Measurements from ENCODE around the gene OR52R1.
"Not testable (repeated sequence)": the region's sequence is repeated elsewhere in the genome, so short reads cannot be mapped to it uniquely, and the experiment has no call there.

Gene OR52R1

DNA sequence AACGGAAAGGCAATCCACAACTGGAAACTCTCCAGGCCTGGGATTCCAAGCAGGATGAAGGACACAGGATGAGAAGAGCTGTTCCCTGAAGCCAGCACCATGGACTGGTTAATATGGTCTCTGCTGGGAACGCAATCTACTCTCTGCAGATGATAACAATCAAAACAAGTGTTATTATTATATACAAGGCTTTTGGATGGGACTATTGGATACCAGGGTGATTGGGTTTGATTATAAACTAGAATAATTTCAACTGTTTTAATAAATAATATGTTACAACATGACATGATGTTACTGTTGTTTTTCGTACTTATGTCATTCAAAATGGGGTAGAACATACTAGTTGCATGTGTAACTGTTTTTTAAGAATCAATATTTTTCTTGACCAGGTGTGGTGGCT lies at the start of gene OR52R1:
OR52R1 (minus strand) TSS at position 101 of the 400 bp plus-strand sequence; CDS start at position 101, 0 bp downstream.
- no peak for DNase-seq

DNA sequence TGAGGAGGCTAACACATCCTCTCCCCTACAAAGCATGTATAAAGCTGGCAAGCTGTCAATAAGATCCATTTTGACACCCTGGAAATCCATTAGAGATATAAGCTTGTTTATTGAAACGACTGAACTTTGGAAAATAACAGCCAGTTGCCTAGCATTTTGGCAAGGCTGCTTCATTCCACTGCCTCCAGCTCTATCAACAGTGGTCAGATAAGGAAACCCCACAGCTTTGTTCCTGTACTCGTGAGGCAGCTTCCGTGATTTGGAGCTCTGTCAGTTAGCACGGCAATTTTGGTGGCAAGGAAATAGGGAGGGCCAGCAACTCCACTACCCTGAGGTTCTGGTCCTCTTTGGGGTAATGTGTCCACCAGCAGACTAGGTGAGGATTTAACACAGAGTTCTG lies 46.9 kb upstream of the OR52R1 start:
- DNase-seq = no peak

DNA sequence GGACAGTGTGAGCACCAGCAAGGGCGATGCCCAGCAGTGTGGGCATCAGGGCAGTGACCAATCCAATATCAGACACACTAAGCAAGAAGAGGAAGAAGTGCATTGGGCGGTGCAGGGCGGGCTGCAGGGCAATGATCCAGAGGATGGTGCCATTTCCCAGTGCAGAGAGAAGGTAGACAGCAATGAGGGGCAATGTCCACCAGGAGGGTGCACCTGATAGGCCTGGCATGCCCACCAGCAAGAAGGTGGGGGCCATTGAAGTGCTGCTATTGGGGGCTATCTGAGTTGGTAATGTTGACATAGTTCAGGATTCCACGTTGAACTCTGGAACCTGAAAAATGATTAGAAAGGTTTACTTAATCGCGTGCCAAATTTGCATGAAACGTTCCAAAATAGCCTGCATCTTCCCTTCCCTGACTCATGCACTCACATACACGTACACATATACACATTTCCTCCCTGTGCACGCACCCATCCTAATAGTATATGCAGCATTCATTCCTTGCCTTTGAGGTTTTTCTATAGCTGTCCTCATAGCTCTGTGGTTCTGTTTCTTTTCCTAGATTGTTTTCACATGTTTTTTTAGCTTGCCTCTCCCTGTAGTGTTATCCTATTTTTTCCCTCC lies 44.8 kb upstream of the OR52R1 start, which contains the start of gene OR51S1:
OR51S1 (minus strand) TSS at position 301 of the 625 bp plus-strand sequence; CDS start at position 301, 0 bp downstream.
- no peak for DNase-seq

DNA sequence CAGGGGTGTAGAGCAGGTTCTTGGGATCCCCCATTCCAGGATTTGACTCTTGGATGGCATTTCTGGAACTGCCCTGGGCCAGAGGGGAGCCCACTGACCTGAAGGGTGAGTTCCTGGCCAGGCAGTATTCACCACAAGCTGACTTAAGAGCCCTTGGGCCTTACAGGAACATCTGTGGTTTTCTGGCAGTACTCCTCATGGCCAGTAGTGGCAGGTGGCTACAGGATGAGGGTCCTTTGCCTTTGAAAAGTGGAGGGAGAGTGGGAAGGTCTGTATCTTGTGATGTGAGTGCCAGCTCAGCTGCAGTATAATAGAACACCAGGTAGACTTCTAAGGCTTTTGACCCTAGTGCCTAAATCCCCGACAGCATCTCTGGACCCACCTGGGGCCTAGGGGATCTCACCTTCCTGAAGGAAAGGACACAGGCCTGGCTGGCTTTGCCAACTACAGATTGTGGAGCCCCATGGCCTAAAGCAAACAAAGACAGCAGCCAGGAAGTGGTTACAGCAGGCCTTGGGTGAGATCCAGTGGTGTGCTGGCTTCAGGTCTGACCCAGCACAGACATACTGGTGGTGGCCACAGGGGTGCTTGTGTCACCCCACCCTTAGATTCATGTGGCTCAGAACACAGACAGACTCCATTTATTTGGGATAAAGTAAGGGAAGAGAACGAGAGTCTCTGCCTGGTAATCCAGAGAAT lies 35.8 kb upstream of the OR52R1 start:
- no peak for DNase-seq

DNA sequence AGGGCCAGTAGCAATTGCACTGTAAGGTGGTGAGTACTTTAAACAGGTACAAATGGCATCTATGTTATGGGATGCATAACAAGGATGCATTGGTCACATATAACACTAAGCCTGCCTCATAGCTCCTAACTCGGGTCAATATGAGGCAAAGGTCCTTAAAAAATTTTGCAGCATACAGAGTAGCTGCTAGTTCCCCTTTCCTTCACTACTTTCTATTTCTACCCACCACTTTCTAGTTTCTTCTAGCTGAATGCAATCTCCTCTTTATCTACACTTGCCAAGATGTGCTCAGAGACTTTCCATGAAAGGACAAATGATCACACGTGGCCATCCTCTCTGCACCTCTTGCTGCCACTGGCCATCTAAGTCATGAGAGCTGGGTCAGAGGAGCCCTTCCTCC lies 26.7 kb upstream of the OR52R1 start:
- DNase-seq = no peak

DNA sequence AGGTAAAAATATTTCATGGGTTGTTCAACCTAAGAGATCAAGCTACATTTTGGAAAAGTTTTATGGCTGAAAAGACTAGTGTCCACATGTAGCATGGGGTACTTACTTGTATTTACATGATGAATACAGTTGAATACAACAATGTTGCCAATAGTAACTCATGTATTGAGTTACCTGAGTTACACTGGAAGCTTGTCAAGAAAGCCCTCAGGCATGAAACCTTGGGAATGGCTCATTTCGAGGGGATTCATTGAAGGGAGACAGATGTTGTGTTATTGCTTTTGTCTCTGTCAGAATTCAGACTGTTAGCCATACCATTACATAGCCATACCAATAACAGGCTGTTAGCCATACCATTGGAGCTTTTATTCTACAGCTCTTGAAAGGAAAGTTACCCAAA lies 26.2 kb upstream of the OR52R1 start:
- DNase-seq = no peak

DNA sequence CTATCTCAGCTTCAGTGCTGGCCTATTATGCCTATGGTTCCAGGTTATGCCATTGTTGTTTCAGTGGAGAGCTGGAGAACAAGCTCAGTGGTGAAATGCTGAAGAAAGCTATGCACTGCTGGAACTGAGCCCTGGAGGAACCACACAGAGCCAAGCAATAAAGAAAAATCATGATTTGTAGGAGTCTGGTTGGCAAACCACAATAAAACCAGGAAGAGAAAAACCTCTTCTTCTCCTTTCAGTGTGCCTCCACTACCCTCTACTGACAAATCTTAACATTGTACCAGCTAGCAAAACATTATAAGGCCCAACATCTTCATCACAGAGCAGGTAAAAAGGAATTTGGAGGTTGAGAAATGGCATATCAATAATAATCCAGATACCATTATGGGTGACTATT lies 22.2 kb upstream of the OR52R1 start:
- DNase-seq = no peak

DNA sequence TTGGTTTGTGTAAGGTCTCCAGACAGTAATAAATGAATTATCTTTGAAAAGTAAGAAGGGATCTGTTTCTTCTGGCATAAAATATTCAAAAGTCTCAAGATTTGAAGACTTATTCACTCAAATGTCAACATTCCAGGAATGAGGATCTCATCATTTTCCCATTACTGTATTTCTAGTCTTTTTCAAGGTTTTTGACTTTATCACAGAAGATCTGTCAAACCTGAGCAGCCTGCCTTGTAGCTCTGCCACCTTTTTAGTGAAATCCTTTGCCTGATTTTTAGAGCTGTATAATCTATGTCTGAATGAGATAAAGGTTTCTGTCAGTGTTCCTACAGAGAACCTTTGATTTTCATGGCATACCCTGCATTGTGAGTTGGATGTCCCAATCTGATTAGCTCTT lies 21.0 kb upstream of the OR52R1 start:
- no peak for DNase-seq

DNA sequence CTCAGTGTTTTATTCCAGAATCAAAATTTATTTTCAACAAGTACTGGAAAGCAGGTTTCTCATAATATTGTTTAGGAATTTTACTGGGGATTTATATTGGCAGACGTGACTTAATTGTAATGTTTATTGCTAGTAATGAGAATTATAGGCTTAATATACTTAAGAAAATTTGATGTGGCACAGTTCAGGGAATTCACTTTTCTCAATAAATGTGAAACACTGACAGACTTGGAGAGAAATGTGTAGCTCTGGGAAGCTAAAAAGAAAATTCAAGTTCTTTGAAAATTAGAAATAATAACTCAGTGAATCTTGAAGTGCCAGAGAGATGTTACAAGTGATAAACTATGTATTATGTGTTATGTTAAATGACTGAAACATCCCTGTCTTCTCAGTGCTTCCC lies 16.8 kb upstream of the OR52R1 start, which contains the start of gene OR51F2:
OR51F2 (plus strand) TSS at position 301 of the 400 bp plus-strand sequence. CDS start 101 bp downstream, outside the sequence.
- DNase-seq = no peak

DNA sequence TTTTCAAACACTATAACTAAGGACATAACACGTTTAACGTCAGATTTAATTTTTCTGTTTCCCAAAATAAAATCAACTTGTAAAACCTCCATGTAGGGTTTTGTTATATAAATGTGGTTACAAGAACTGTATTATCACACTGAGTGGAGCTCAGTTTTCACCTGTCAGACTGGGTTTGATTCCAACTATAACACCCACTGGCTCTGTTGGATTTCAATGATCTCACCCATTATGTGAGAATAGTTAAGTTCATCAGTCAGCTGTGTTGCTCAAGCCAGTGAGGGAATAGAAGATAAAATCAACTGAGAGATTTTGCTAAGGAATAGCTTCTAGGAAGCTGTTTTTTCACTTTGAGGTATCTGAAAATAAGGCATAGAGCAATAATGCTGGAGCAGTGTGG lies 5.1 kb upstream of the OR52R1 start:
- no peak for DNase-seq

DNA sequence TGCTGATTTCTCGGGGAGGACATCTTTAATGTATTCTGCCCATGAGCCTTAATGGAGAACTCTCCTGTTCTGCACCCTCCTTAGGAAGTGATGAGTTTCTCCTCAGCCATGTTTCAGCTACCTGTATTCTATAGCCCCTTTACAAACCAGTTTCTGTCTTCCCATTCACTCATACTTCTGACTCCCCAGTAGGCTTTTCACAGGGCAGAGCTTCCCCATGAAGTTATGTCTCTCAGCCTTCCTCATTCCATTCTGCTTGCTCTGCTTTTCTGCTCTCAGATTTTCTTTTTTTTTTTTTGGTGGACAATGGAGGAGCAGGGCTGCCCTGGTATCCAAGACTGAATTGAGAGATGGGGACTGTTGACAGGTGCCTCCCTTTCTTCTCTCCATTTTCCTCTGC lies 4.3 kb upstream of the OR52R1 start:
- no peak for DNase-seq

DNA sequence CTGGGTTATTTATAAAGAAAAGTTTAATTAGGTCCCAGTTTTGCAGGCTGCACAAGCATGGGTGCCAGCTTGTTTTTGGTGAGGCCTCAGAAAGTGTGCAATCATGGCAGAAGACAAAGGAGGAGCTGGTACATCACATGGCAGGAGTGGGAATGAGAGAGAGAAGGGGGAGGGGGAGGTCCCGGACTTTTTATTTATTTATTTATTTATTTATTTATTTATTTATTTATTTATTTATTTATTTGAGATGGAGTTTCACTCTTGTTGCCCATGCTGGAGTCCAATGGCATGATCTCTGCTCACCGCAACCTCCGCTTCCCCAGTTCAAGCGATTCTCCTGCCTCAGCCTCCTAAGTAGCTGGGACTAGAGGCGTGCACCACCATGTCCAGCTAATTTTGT lies 2.9 kb downstream of the OR52R1 start:
- not testable (repeated sequence) for DNase-seq

DNA sequence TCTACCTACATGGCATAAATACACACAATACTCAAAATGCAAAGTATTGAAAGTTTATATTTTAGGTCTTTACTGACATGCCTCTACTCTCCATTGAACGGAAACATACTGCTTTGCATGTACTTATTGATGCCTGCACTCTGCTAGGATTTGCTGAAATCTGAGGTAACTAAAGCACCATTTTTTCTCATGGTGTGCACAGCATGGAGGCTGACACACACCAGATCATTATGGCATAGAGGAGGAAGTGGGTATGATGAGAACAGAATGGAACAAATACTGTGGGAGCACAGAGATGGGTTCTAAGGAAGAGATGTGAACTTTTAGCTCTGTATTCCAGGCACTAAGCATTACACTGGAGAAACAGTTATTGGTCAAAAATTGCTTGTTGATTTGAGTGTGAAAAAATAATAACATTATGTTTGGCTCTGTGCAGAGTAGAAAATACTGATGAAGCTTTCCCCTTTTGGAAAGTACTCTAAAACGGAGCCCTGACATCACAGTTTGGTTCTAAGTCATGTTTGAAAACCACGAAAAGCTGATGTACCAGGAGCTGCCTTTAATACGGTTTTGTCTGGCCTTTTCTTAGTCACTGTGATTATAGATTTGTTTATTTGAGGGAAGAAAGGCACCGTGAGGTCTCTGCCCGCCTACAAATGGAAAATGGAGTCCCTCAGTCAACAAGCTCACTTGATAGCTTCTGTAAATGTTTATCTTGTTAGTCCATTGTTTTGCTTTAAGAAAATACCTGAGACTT lies 5.6 kb downstream of the OR52R1 start:
- no peak for DNase-seq

DNA sequence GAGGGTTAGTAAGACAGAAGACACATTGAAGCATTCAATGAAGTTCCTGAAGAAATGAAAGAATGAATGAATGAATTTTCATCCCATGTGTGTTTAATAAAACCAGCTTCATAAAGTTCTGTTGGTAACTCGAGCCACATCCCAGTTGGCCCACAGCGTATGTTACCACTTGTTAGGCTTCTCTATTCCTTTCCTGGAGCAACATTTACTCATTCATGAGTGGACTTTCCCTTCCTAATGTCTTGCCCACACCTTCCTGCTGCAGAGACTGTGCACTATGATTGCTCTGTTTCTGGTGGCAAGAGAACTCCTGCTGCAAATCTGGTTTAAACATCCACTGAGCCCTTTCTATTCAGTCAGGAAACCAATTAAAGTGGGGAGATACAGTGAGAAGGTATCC lies 7.0 kb downstream of the OR52R1 start:
- no peak for DNase-seq

DNA sequence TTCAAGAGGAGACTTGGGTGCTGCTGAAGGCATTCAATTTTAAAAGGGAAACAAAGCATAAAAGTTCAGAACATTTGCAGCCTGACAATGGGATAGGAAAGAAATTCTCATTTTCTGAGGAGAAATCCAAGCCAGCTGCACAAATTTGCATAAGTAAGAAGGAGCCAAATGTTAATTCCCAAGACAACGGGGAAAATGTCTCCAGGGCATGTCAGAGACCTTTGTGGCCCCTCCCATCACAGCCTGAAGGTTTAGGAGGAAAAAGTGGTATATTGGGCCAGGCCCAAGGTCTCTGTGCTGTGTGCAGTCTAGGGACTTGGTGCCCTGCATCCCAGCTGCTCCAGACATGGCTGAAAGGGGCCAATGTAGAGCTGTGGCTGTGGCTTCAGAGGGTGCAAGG lies 21.7 kb downstream of the OR52R1 start:
- no peak for DNase-seq

DNA sequence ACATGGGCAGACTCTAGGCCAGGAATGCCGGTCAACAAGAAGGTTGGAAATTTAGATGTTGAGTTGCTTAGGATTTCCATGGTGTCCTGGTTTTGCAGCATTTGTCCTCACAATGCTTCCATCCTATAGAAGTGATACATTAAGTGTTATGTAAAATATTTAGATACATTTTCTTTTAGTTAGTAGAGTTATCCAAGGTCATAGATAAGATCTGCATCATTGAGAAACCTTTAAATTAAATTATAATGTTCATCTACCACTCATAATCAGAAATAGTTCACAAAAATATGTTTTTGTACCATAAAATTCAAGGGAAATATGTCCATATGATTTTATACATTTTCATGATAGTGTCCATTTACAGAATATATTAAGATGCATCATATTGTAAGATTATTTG lies 34.3 kb downstream of the OR52R1 start, which contains the start of gene OR51F1:
OR51F1 (minus strand) TSS at position 101 of the 400 bp plus-strand sequence; CDS start at position 101, 0 bp downstream.
- DNase-seq = no peak

DNA sequence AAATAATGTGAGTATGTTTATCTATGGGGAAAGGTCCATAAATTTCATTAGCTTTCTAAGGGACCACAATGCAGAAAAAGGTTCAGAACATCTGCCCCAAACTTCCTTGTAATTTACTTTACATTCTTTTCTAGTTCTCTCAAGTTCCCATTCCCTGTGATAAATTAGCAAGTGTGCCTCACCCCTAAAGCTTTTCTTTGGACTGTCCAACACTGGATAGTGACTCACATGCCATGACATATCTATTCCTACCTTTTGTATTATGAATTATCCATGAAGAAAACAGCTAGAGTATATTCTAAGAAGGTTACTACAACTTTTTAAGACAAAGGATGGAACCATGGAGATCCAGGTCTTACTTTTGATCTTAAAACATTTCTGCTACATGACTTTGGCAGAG lies 36.1 kb downstream of the OR52R1 start:
- no peak for DNase-seq

DNA sequence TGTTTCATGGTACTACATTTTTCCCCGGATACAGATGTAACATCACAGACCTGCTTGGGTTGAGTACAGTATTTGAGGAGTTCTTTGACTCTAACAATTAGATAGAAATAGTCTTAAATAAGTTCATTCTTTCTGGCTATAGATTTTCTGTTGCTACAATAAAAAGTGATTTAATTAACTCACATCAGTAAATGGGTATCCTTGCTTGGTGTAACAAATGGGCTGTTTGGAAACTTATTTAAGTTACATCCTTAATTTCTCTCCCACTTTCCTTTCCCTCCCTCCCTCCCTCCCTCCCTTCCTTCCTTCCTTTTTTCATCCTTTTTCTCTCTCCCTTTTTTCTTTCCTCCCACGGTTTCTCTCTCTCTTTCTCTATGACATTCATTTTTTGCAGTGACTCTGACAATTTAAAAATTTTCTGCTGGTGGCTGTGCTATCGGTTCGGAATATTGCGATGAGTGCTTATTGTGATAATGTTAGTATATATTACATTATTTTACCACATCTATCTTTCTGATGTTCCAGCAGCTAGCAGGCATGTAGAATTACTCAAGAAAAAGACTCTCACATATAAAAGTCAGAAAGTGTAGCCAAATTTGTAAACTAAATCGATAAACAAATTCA lies 37.6 kb downstream of the OR52R1 start:
- DNase-seq = no peak

DNA sequence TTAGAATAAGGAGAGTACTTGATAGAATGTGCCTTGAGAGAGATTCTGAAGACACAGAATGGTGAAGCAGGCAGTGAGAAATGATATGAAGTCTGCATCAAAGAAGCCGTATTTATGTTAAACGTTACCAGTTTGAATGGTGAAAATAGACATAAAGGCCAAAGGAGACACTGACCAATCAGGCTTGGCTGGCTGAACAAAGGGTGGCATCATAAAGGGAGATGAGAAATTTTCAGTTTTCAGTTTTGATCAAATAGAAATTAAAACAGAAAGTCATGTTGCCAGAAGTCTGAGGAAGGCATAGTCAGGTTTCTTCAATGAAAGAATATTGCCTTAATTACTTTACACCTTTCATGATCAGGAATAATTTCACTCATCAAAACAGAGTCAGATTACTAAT lies 41.1 kb downstream of the OR52R1 start:
- no peak for DNase-seq

All from activated CD8-positive, alpha-beta memory T cell treated with anti-CD3 and anti-CD28 coated beads, Interleukin-2, amount 50 U/mL, for 48 hours (primary cell).